ENCODE data around the gene CMBL.

CMBL gene

GRCh38 chr5:10233011-10233410 is 74.7 kb downstream of the CMBL start:
- no peak overlapping the region for H3K27ac ChIP-seq
- no peak overlapping the region for H3K4me3 ChIP-seq
- intact Hi-C loops (cut with DNase I; ENCODE audit: low total_unique reads) = no loop called here
- H3K9me3 ChIP-seq = no peaks in the 10 kb centered on the region
- H3K27me3 ChIP-seq = no peaks in the 10 kb centered on the region
- H3K36me3 ChIP-seq = peaks cover 5 to 48% (median 11%) of the 10 kb centered on the region in 3 donors
- no peak for DNase-seq
- no peak for TF ChIP-seq CTCF (IDR thresholded peaks at IDR 0.05)
- no peaks in the 10 kb centered on the region for H3K4me1 ChIP-seq

- peaks cover 0 to 41% (median 5%) of the 10 kb centered on the region in 3 donors for H3K36me3 ChIP-seq
- no peaks in the 10 kb centered on the region for H3K4me1 ChIP-seq
- intact Hi-C loops (cut with DNase I; ENCODE audit: low total_unique reads) = no loop called here
- DNase-seq = no peak
- no peaks in the 10 kb centered on the region for H3K9me3 ChIP-seq
- H3K27me3 ChIP-seq = no peaks in the 10 kb centered on the region
- no peak for TF ChIP-seq CTCF (IDR thresholded peaks at IDR 0.05)
- H3K4me3 ChIP-seq = no peak overlapping the region
- no peak overlapping the region for H3K27ac ChIP-seq
Measured at GRCh38 chr5:10232386-10232785, 75.3 kb downstream of the CMBL start.

GRCh38 chr5:10229306-10230048 is 78.2 kb downstream of the CMBL start:
- Histone ChIP-seq H3K36me3 (peaks cover 0 to 38% (median 9%) of the 10 kb centered on the region in 3 donors), H3K4me1 (no peaks in the 10 kb centered on the region), H3K27ac (no peak overlapping the region), H3K4me3 (no peak overlapping the region), H3K27me3 (no peaks in the 10 kb centered on the region), H3K9me3 (peaks cover 0 to 8% (median 0%) of the 10 kb centered on the region in 3 donors)
- no peak for DNase-seq
- no peak for TF ChIP-seq CTCF (IDR thresholded peaks at IDR 0.05)
- intact Hi-C loops (cut with DNase I; ENCODE audit: low total_unique reads) = no loop called here

- intact Hi-C loops (cut with DNase I; ENCODE audit: low total_unique reads) = no loop called here
- Histone ChIP-seq H3K4me3 (no peak overlapping the region), H3K27me3 (no peaks in the 10 kb centered on the region), H3K9me3 (peaks cover 0 to 13% (median 0%) of the 10 kb centered on the region in 3 donors), H3K4me1 (no peaks in the 10 kb centered on the region), H3K36me3 (peaks cover 0 to 36% (median 9%) of the 10 kb centered on the region in 3 donors), H3K27ac (no peak overlapping the region)
- DNase-seq = no peak
- TF ChIP-seq CTCF (IDR thresholded peaks at IDR 0.05) = no peak
Measured at GRCh38 chr5:10228288-10228687, 79.4 kb downstream of the CMBL start.

Data from tibial artery (tissue), 4 donors.